GM12891 (cell line): Measurements from ENCODE around the gene CCDC9.
A peak's percentile ranks its signal among the peaks of the same experiment; 100 is the strongest.

Experiments used
- DNase-seq: peaks from one replicate; pipeline ENCODE4 v3.0.0; 2011; ENCODE audit warnings: low spot score; ENCODE audit not compliant: insufficient read length
- FAIRE-seq: peaks from 2 replicates; lab custom pipeline; 2011; peaks lifted over from hg19 to GRCh38; lab: Jason Lieb, UNC
- PAX5 ChIP-seq: IDR thresholded peaks from 2 replicates; pipeline ENCODE4 v1.6.1; 2011; ENCODE audit warnings: low read length, moderate library complexity, mild to moderate bottlenecking; ENCODE audit not compliant: insufficient read depth, severe bottlenecking
- POLR2A ChIP-seq: IDR thresholded peaks from 2 replicates; pipeline ENCODE4 v1.6.1; 2011; ENCODE audit warnings: low read depth, low read length, control low read depth
- POLR2AphosphoS5 ChIP-seq: IDR thresholded peaks from 2 replicates; pipeline ENCODE4 v1.6.1; 2011; ENCODE audit warnings: low read depth, low read length, control low read depth
- POU2F2 ChIP-seq: IDR thresholded peaks from 2 replicates; pipeline ENCODE4 v1.6.1; 2011; ENCODE audit warnings: low read depth, mild to moderate bottlenecking, control low read depth, low read length, moderate library complexity
- SPI1 ChIP-seq: IDR thresholded peaks from 2 replicates; pipeline ENCODE4 v1.6.1; 2011; ENCODE audit warnings: low read depth, low read length, control low read depth
- TAF1 ChIP-seq: IDR thresholded peaks from 2 replicates; pipeline ENCODE4 v1.6.1; 2011; ENCODE audit warnings: low read depth, low read length, control low read depth

CCDC9 gene

GRCh38 chr19:47231215-47232054 is 24.9 kb upstream of the CCDC9 start:
- FAIRE-seq (peak; percentile 85), DNase-seq (peak; percentile 76)
- TF ChIP-seq PAX5, result peak; percentile 35
- peak; percentile 56; the same call in 1 of the 2 replicates for TF ChIP-seq TAF1
- peak; percentile 84 for TF ChIP-seq POLR2A
- TF ChIP-seq POLR2AphosphoS5, result peak; percentile 71
- no peak for TF ChIP-seq POU2F2
- TF ChIP-seq SPI1, result no peak

- FAIRE-seq (peak; percentile 71), DNase-seq (no peak)
- TF ChIP-seq SPI1 (no peak), POU2F2 (0 out of 2 replicates have a peak, but pooled peaks have one; percentile 48), POLR2A (peak; percentile 16; the same call in 1 of the 2 replicates)
Measured at GRCh38 chr19:47232422-47233211, 23.7 kb upstream of the CCDC9 start.

- FAIRE-seq, result no peak
- TF ChIP-seq TAF1 (no peak), POLR2AphosphoS5 (no peak), SPI1 (no peak), PAX5 (no peak), POU2F2 (no peak), POLR2A (no peak)
- no peak for DNase-seq
Measured at GRCh38 chr19:47236072-47236675, 20.2 kb upstream of the CCDC9 start.

- no peak for DNase-seq
- TF ChIP-seq POU2F2 (no peak), POLR2AphosphoS5 (no peak), SPI1 (no peak), PAX5 (no peak), TAF1 (no peak), POLR2A (no peak)
- FAIRE-seq, result peak; percentile 9
Measured at GRCh38 chr19:47239152-47239551, 17.2 kb upstream of the CCDC9 start.

GRCh38 chr19:47239610-47240296 is 16.6 kb upstream of the CCDC9 start:
- DNase-seq (no peak), FAIRE-seq (peak; percentile 41)
- TF ChIP-seq TAF1, result no peak
- TF ChIP-seq POLR2AphosphoS5, result no peak
- TF ChIP-seq POU2F2, result no peak
- TF ChIP-seq PAX5, result no peak
- TF ChIP-seq SPI1, result no peak
- TF ChIP-seq POLR2A, result no peak

- no peak for TF ChIP-seq TAF1
- TF ChIP-seq POLR2A, result no peak
- no peak for TF ChIP-seq SPI1
- no peak for TF ChIP-seq POU2F2
- TF ChIP-seq PAX5, result no peak
- no peak for TF ChIP-seq POLR2AphosphoS5
- DNase-seq, result no peak
- FAIRE-seq, result no peak
Measured at GRCh38 chr19:47240556-47240955, 15.8 kb upstream of the CCDC9 start.

GRCh38 chr19:47240996-47241918 is 15.1 kb upstream of the CCDC9 start:
- DNase-seq (peak; percentile 61), FAIRE-seq (peak; percentile 74)
- peak; percentile 16; the same call in 1 of the 2 replicates for TF ChIP-seq POU2F2
- no peak for TF ChIP-seq SPI1
- TF ChIP-seq POLR2A, result no peak

GRCh38 chr19:47241919-47242577 is 14.3 kb upstream of the CCDC9 start:
- no peak for TF ChIP-seq PAX5
- TF ChIP-seq POLR2AphosphoS5, result no peak
- no peak for TF ChIP-seq POLR2A
- TF ChIP-seq SPI1, result no peak
- no peak for TF ChIP-seq POU2F2
- TF ChIP-seq TAF1, result no peak
- FAIRE-seq (no peak), DNase-seq (no peak)
